ENCODE measurements around the gene OR2Y1.
"Not testable (repeated sequence)": the region's sequence is repeated elsewhere in the genome, so short reads cannot be mapped to it uniquely, and the experiment has no call there.

- not testable (repeated sequence) for TF ChIP-seq CTCF (conservative IDR thresholded peaks at IDR 0.05; ENCODE audit: low read depth, low read length); POLR2A (IDR thresholded peaks at IDR 0.05; ENCODE audit: low read depth, low read length); NFE2L2 (IDR thresholded peaks at IDR 0.05; ENCODE audit: low read depth, low read length); FOS (IDR thresholded peaks at IDR 0.05; ENCODE audit: low read depth, low read length); MAZ (IDR thresholded peaks at IDR 0.05; ENCODE audit: borderline replicate concordance, low read depth, low read length); RCOR1 (IDR thresholded peaks at IDR 0.05; ENCODE audit: insufficient replicate concordance, low read length); CEBPB (IDR thresholded peaks at IDR 0.05; ENCODE audit: low read depth, low read length); MAFK (IDR thresholded peaks at IDR 0.05; ENCODE audit: low read depth, low read length); BHLHE40 (IDR thresholded peaks at IDR 0.05; ENCODE audit: low read depth, low read length); RAD21 (IDR thresholded peaks at IDR 0.05; ENCODE audit: low read length); SMC3 (IDR thresholded peaks at IDR 0.05; ENCODE audit: low read depth, low read length); RFX5 (IDR thresholded peaks at IDR 0.05; ENCODE audit: low read depth, low read length)
- TF ChIP-seq, protein P1, sequence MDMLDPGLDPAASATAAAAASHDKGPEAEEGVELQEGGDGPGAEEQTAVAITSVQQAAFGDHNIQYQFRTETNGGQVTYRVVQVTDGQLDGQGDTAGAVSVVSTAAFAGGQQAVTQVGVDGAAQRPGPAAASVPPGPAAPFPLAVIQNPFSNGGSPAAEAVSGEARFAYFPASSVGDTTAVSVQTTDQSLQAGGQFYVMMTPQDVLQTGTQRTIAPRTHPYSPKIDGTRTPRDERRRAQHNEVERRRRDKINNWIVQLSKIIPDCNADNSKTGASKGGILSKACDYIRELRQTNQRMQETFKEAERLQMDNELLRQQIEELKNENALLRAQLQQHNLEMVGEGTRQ (IDR thresholded peaks at IDR 0.05; ENCODE audit: low read depth, low read length), result not testable (repeated sequence)
Observed at GRCh38 chr5:180700440-180700839, 39.4 kb downstream of the OR2Y1 start.
